NCI-H128 (cell line): ENCODE data around the gene TMCO6.

Source experiments
- DNase-seq: peaks from one replicate; lab custom pipeline; 2025; ENCODE audit not compliant: unreplicated experiment; lab: John Stamatoyannopoulos, UW

The TMCO6 gene

GRCh38 chr5:140672455-140673186 is 33.4 kb downstream of the TMCO6 start:
- no peak for DNase-seq

GRCh38 chr5:140673187-140673976 is 34.1 kb downstream of the TMCO6 start, which contains the start of gene DND1:
TSS of gene DND1 (minus strand) at chr5:140673576. CDS start at chr5:140673542, 34 bp downstream.
- DNase-seq, result no peak

DNA sequence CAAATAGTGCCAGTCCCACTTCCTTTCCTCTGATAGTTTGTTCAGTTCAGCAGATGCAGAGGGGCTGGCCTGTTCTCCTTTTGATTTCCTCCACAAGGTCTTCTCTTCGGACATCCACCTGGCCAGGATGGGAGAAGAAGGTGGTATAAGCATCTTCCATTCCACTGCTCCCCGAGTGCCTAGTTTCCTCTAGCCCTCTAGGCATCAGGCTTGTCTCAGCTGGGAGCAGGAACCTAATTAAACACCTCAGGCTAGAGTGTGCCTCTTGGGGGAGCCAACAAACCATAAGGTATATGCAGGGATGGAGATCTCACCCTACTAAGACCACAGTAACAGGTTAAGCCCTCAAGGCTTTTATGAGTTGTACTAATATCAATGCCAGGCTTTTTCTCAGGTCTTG is 35.0 kb downstream of the TMCO6 start:
- DNase-seq, result no peak

DNA sequence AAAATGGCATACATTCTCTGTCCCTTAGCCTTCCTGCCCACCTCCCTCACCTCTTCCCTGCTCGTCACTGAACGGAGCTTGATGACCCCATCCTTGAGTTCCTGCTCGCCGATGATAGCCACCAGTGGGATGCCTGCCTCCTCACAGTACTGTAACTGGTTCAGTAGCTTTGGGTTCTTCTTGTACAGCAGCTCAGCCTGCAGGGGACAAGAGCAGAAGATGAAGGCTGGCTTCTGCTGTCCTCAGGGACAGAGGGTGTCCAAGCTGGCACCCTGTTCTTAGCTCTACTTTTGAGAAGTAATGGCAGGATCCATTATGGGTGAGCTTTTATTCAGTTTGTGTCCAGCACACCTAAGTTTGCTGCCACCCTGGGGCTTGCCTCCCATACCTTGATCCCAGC is 35.4 kb downstream of the TMCO6 start:
- no peak for DNase-seq

DNA sequence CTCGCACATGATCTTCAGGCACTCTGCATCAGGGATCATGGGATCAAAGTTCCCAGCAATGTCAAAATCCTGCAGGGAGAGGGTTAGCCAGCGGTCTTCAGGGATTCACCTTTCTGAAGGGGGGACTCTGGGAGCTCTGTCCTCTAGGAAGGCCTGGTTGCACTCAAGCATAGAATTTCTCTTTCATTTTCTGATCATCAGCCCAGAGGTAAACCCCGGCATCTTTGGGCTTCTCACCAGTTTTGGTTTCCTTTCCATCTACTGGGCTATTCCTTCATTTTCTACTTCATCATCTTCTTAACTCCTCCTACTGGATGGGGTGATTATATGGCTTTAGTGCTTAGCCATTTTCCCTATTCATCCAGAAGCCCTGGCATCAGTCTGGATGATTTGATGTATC is 38.7 kb downstream of the TMCO6 start:
- no peak for DNase-seq

DNA sequence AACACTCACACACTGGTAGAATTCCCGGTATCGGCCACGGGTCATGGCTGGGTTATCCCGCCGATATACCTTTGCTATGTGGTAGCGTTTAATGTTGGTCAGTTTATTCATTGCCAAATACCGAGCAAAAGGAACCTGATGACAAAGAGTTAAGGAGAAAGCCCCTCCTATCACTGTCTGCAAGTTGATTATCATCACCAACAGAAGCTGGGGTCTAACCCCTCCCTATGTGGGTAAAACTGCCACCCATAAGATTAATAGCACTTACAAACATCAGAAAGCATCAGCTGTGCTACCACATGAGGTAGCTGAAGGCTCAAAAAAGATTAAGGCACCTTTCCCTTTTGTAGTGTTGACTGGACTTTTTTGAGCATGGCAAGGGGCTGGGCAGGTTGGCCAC is 39.7 kb downstream of the TMCO6 start:
- no peak for DNase-seq

GRCh38 chr5:140690376-140690932 is 51.2 kb downstream of the TMCO6 start:
- no peak for DNase-seq

DNA sequence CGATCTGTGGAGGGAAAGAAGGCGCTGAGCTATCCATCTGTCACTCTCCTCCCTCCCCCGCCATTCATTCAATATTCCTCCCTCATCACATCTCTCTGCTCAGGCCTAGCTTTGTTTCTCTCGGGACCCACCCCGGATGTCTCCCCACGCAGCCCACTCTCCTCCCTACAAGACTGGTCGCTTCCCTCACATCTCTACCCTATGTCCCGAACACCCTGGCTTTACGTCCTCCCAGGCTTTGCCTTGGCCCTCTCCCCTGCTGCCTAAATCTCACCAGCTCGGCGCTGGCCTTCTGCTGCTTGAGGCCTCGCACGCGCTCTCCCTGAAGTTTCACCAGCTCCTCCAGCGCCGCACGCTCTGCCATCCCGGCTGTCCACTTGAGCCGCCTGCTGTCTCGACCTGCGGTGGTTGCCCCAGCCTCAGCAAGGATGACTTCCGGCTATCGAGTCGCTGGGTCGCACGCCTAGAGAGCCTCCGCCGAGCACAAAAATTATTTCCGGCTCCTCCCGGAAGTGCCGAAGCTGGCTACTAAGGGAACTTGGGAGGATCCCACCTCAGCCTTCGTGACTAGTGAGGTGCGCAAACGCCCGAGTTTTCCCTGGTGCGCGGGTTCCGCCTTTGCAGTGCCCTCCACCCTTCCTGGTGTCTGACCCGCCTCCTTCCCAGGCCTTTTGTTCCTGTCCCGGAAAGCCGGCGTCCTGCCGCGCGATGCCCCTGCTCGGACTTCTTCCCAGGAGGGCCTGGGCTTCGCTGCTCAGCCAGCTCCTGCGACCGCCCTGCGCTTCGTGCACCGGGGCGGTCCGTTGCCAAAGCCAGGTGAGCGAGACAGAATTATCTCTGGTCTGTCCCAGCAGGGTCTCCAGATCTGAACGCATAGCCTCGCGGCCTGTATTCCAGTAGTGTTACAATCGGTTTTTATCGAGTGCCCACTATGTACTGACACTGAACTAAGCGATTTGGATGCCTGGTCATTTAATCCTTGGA is 52.0 kb downstream of the TMCO6 start, which contains the start of the genes HARS1 and HARS2:
Gene HARS1 (minus strand): TSS at position 430 of the 984 bp plus-strand sequence. CDS start 66 bp downstream, at position 364.
Gene HARS2 (plus strand): TSS at position 515 of the 984 bp plus-strand sequence. CDS start 194 bp downstream, at position 709.
- DNase-seq, result peak; percentile 69

DNA sequence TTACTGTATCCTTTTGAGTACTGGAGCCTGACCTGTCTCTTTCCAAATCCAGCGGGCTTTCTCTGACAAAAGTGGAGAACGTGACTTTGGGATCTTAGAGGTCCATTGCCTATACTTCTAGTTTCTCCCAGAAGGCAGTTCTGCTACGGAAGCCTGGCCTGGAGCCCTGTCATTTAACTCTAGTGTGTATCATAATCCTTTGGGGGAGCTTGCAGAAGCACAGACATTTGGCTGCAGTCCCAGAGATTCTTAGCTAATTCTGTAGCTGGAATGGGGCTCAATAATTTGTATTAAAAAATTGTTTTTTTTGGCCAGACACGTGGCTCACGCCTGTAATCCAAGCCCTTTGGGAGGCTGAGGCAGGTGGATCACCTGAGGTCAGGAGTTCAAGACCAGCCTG is 55.0 kb downstream of the TMCO6 start:
- DNase-seq, result no peak
